Kidney tubule cell (primary cell): ENCODE data around the gene ZNF575.

Experiments
- DNase-seq: peaks from one replicate; pipeline ENCODE4 v3.0.0-alpha.2; 2018; ENCODE audit warnings: low spot score

ZNF575 gene

GRCh38 chr19:43532962-43533545, at the start of gene ZNF575:
TSS of gene ZNF575 (plus strand) at chr19:43533188. CDS start at chr19:43534423, 1,235 bp downstream.
- DNase-seq = peak; percentile 90

GRCh38 chr19:43483281-43483680, 49.7 kb upstream of the ZNF575 start:
- no peak for DNase-seq

GRCh38 chr19:43485951-43486350, 47.0 kb upstream of the ZNF575 start:
- no peak for DNase-seq

GRCh38 chr19:43486412-43486811, 46.6 kb upstream of the ZNF575 start:
- no peak for DNase-seq

GRCh38 chr19:43488179-43488578, 44.8 kb upstream of the ZNF575 start:
- DNase-seq = no peak

DNA sequence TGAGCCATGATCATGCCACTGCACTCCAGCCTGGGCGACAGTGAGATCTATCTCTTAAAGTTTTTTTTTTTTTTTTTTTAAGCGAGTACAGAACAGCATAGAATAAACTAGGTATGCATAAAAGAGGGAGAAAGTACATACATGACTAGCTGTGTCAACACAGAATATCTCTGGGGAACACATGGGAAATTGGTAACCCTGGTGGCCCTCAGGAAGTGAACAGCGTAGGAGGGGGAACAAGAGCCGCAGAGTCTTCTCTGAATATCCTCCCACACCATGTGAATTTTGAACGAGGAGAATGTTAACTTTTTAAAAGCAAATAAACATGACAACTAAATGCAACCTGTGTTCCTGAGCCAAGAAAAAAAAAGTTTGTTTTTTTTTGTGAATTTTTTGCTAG, 43.7 kb upstream of the ZNF575 start:
- no peak for DNase-seq

DNA sequence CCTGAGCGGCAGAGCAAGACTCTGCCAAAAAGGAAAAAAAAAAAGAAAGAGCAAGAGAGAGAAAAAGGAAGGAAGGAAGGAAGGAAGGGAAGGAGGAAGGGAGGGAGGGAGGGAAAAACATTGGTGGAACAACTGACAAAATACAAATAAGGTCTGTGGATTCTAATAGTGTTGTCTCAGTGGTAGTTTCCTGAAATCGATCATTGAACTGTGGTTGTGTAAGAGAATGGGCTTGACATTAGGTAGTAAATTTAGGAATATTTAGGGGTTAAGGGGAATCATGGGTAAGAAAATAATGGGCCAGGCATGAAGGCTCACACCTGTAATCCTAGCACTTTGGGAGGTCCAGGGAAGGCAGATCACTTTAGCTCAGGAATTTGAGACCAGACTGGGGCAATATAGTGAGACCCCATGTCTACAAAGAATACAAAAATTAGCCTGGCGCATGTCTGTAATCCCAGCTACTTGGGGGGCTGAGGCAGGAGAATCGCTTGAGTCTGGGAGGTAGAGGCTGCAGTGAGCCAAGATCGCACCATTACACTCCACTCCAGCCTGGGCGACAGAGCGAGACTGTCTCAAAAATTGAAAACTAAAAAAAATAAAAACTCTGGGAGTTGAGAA, 42.9 kb upstream of the ZNF575 start:
- no peak for DNase-seq

GRCh38 chr19:43490759-43491158, 42.2 kb upstream of the ZNF575 start:
- no peak for DNase-seq

- DNase-seq = no peak
These were observed 37.9 kb upstream of the ZNF575 start for GRCh38 chr19:43495082-43495481.

- no peak for DNase-seq
These were observed 36.0 kb upstream of the ZNF575 start for GRCh38 chr19:43496960-43497359.

- no peak for DNase-seq
These were observed 34.6 kb upstream of the ZNF575 start for GRCh38 chr19:43498233-43498842.

GRCh38 chr19:43499042-43499441, 33.9 kb upstream of the ZNF575 start:
- DNase-seq = no peak

GRCh38 chr19:43501661-43502418, 31.1 kb upstream of the ZNF575 start:
- DNase-seq = no peak

GRCh38 chr19:43502419-43502976, 30.5 kb upstream of the ZNF575 start:
- no peak for DNase-seq

GRCh38 chr19:43503501-43504425, 29.2 kb upstream of the ZNF575 start:
- DNase-seq = peak; percentile 92

DNA sequence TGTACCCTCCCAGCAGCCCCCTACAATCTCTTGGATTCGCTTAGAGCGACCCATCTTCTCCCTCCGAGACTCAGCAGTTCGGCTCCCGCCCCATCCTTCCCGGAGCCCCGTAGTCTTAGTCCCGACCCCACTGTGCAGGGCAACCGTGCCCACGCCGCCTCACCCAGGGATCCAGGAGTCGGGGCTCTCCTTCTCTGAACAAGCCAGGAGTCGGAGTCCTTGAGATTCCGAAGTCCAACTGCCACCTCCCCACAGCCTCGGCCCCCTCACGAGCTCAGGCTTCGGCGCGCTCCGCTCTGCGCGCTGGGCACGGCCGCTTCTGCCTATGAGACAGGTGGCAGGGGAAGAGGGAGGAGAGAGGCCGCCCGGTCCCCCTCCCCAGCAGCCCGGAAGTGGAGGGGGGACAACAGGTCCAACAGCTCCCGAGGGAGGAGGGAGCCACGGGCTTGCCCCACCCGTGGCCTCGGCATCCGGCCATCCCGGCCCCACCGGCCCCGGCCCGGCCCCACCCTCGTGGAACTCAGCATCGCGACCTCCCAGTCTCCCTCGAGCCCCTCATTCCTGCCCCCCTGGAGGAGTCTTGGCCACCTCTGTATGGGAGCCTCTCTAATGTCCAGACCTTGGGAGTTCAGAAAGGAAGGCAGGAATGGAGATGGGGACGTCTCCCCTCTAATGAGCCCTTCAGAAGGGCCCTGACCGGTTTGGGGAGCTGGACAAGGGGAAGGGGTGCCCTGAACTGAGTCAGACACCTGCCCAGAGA, 28.4 kb upstream of the ZNF575 start, which contains the start of gene PHLDB3:
Gene PHLDB3 (minus strand): TSS at position 321 of the 760 bp plus-strand sequence. CDS start 628 bp downstream, outside the sequence.
- peak; percentile 49 for DNase-seq

DNA sequence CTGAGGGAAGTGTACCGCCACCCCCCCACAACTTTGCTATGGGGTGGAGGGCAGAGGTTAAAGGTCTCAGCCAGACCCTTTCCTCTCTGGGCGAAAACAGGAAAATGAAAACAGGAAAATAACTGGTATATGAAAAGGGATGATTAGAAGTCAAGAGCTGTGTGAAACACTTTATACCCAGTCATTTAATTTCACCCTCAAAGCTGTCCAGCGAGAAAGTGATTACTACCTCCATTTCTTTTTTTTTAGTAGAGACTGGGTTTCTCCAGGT, 27.9 kb upstream of the ZNF575 start:
- no peak for DNase-seq

DNA sequence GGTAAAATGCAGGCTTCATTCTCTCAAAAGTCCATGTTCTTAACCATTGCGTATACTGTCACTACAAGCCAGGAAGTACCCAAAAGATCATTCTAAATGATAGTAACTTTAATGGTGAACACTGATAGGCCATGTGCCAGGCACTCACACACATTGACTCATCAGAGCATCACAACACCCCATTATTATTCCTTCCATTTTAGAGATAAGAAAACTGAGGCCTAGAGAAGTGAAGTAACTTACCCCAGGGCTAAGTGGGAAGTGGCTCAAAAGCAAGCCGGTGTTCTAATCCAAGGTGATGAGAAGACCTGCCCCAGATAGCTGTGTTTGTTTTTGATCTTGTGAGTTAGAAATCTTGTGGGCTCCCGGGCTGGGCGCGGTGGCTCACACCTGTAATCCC, 27.0 kb upstream of the ZNF575 start:
- no peak for DNase-seq

DNA sequence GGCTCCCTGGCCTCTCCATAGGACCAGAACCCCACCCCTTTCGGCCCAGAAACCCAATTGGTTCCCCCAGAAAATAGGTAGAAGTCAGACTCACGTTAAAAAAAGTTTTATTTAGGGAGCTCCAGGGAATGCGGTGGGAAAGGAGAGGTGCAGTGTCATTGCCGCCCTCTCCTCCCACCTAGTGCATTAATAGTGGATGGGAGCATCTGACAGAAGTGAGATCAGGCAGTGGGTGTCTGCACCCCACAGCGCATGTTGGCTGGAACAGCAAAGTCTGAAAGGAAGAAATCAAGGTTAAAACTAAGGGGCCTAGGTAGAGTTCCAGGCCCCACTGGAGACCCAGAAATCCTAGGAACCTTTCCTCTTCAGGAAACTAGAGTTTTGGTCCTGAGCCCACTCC, 26.4 kb upstream of the ZNF575 start:
- no peak for DNase-seq

GRCh38 chr19:43507880-43508279, 25.1 kb upstream of the ZNF575 start:
- no peak for DNase-seq

DNA sequence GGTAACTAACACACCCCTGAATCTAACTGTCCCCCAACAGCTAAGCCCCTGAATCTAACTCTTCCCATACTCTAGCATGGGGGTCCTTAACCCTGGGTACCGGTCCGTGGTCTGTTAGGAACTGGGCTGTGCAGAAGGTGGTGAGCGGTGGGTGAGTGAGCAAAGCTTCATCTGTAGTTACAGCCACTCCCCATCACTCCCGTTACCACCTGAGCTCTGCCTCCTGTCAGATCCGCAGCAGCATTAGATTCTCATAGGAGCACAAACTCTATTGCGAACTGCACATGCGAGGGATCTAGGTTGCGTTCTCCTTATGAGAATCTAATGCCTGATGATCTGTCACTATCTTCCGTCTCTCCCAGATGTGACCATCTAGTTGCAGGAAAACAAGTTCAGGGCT, 22.3 kb upstream of the ZNF575 start:
- no peak for DNase-seq
